HepG2 (cell line): ENCODE data around the gene TBC1D10A. TPM values are rescaled to one million over a fixed set of nuclear protein-coding genes. Genes with fewer than 3 reads are reported as not detected.

Experiments
- BRF2 ChIP-seq: sonication (generic); formaldehyde crosslinking; IDR thresholded peaks from 2 replicates; pipeline ENCODE4 v1.8.1; 2022; ENCODE audit warnings: mild to moderate bottlenecking, missing genetic modification reagents
- ERF ChIP-seq: IDR thresholded peaks from 2 replicates; pipeline ENCODE4 v1.6.1; 2018; ENCODE audit warnings: missing biosample characterization, missing genetic modification reagents
- FOXM1 ChIP-seq: sonication (generic); formaldehyde crosslinking; IDR thresholded peaks from 2 replicates; pipeline ENCODE4 v1.5.0; 2020; ENCODE audit warnings: missing genetic modification reagents
- HDAC2 ChIP-seq: sonication (generic); formaldehyde crosslinking; IDR thresholded peaks from 2 replicates; pipeline ENCODE4 v1.4.0; 2020; ENCODE audit warnings: missing genetic modification reagents
- HMGXB3 ChIP-seq: sonication (generic); formaldehyde crosslinking; IDR thresholded peaks from 2 replicates; pipeline ENCODE4 v1.4.0; 2020; ENCODE audit warnings: missing genetic modification reagents, borderline replicate concordance
- KLF12 ChIP-seq: sonication (generic); formaldehyde crosslinking; IDR thresholded peaks from 2 replicates; pipeline ENCODE4 v1.4.0; 2020; ENCODE audit warnings: missing genetic modification reagents, borderline replicate concordance
- PHF8 ChIP-seq: sonication (generic); formaldehyde crosslinking; IDR thresholded peaks from 2 replicates; pipeline ENCODE4 v1.5.0; 2020; ENCODE audit warnings: missing genetic modification reagents
- RCOR2 ChIP-seq: IDR thresholded peaks from 2 replicates; pipeline ENCODE4 v1.6.1; 2016; ENCODE audit warnings: missing biosample characterization, missing genetic modification reagents
- SALL1 ChIP-seq: sonication (generic); formaldehyde crosslinking; IDR thresholded peaks from 2 replicates; pipeline ENCODE4 v1.8.0; 2022; ENCODE audit warnings: mild to moderate bottlenecking, missing genetic modification reagents
- SCMH1 ChIP-seq: sonication (generic); formaldehyde crosslinking; IDR thresholded peaks from 2 replicates; pipeline ENCODE4 v1.9.0; 2021; ENCODE audit warnings: missing genetic modification reagents, mild to moderate bottlenecking, borderline replicate concordance
- SOX6 ChIP-seq, 2 experiments: fragments of 450-650 bp in 1 of 2; sonication (generic) in 1 of 2; formaldehyde crosslinking in 1 of 2; IDR thresholded peaks; 2 replicates each; pipeline versions ENCODE4 v1.4.0 to v1.6.1; 2017 to 2020; ENCODE audit warnings: antibody characterized with exemption in 1 of 2, mild to moderate bottlenecking in 1 of 2, missing genetic modification reagents in 1 of 2
- SP5 ChIP-seq: IDR thresholded peaks from 2 replicates; pipeline ENCODE4 v1.6.1; 2016; ENCODE audit warnings: low read depth, borderline replicate concordance
- SPEN ChIP-seq: sonication (generic); formaldehyde crosslinking; IDR thresholded peaks from 2 replicates; pipeline ENCODE4 v1.5.1; 2020; ENCODE audit warnings: low read depth, mild to moderate bottlenecking, missing genetic modification reagents
- STAG1 ChIP-seq: sonication (generic); formaldehyde crosslinking; IDR thresholded peaks from 2 replicates; pipeline ENCODE4 v1.4.0; 2020; ENCODE audit warnings: missing genetic modification reagents
- TAF1 ChIP-seq: sonication (generic); formaldehyde crosslinking; IDR thresholded peaks from 2 replicates; pipeline ENCODE4 v1.4.0; 2020; ENCODE audit warnings: missing genetic modification reagents
- TEAD3 ChIP-seq: optimal IDR thresholded peaks from 2 replicates; pipeline ENCODE3; 2016; ENCODE audit warnings: borderline replicate concordance
- U2AF1 ChIP-seq: fragments of 200-400 bp; formaldehyde crosslinking; optimal IDR thresholded peaks from 2 replicates; pipeline ENCODE3; 2017; ENCODE audit warnings: mild to moderate bottlenecking, low read depth, low read length
- XRCC5 ChIP-seq: fragments of 200-400 bp; formaldehyde crosslinking; optimal IDR thresholded peaks from 2 replicates; pipeline ENCODE3; 2017; ENCODE audit warnings: mild to moderate bottlenecking, low read length
- ZFX ChIP-seq: sonication (generic); formaldehyde crosslinking; IDR thresholded peaks from 2 replicates; pipeline ENCODE4 v1.4.0; 2020; ENCODE audit warnings: mild to moderate bottlenecking, low read depth, missing genetic modification reagents, moderate library complexity
- ZMYM3 ChIP-seq: sonication (generic); formaldehyde crosslinking; IDR thresholded peaks from 2 replicates; pipeline ENCODE4 v1.5.1; 2020; ENCODE audit warnings: mild to moderate bottlenecking, missing genetic modification reagents
- polyA plus RNA-seq, 8 experiments: library from polyadenylated mRNA; depleted of rRNA in 3 of 8; stranded (reverse) in 7 of 8; unstranded in 1 of 8; fragments of >200 nt; fragmentation: Illumina TruSeq in 4 of 8; extraction: Trizol in 4 of 8; gene quantifications; 2 replicates each; pipeline versions ENCODE4 v1.2.1 to v1.2.3, GENCODE V29; 2011 to 2016; ENCODE audit warnings: low read depth in 4 of 8, missing spikeins in 1 of 8, mixed read lengths in 1 of 8; ENCODE audit not compliant: insufficient read depth in 1 of 8
- total RNA-seq, 5 experiments: library from RNA; depleted of rRNA; stranded (reverse); fragments of >200 nt; fragmentation: Illumina TruSeq; extraction: Trizol; gene quantifications; 2 replicates each; pipeline ENCODE4 v1.2.3, GENCODE V29; 2016; ENCODE audit warnings: low read depth in 1 of 5
- TF ChIP-seq, protein P1 (sequence below): IDR thresholded peaks from 2 replicates; pipeline ENCODE4 v1.6.1; 2012; ENCODE audit warnings: inconsistent platforms
- TF ChIP-seq, protein P2 (sequence below): fragments of 450-650 bp; IDR thresholded peaks from 2 replicates; pipeline ENCODE4 v1.6.1; 2017

Gene TBC1D10A
- total and polyA plus RNA-seq, 2 of the 13 experiments (the other 11 are each of a cell fraction or from before 2014, with no cell fraction given), result 4.2 to 4.9 TPM

- peak; percentile 95 for TF ChIP-seq ZMYM3 (CRISPR knock-in tag)
- peak; percentile 56; the same call in 1 of the 2 replicates for TF ChIP-seq SPEN (CRISPR knock-in tag)
- TF ChIP-seq PHF8 (CRISPR knock-in tag), result no peak; the same call in 1 of the 2 replicates
- TF ChIP-seq SP5 (CRISPR knock-in tag), result 0 out of 2 replicates have a peak, but pooled peaks have one; percentile 15
- TF ChIP-seq U2AF1, result no peak
- 0 out of 2 replicates have a peak, but pooled peaks have one; percentile 31 for TF ChIP-seq TAF1
- TF ChIP-seq HMGXB3 (CRISPR knock-in tag), result 0 out of 2 replicates have a peak, but pooled peaks have one; percentile 18
- TF ChIP-seq FOXM1 (CRISPR knock-in tag), result no peak
- TF ChIP-seq SOX6 (IDR thresholded peaks at IDR 0.05), result no peak
- TF ChIP-seq SOX6 (CRISPR knock-in tag; IDR thresholded peaks at IDR 0.05), result 0 out of 2 replicates have a peak, but pooled peaks have one; percentile 16
- TF ChIP-seq HDAC2 (CRISPR knock-in tag), result peak; percentile 16; the same call in 1 of the 2 replicates
- no peak for TF ChIP-seq SCMH1 (CRISPR knock-in tag)
- TF ChIP-seq, protein P1, sequence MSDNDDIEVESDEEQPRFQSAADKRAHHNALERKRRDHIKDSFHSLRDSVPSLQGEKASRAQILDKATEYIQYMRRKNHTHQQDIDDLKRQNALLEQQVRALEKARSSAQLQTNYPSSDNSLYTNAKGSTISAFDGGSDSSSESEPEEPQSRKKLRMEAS, result peak; percentile 18
- no peak for TF ChIP-seq BRF2 (CRISPR knock-in tag)
- peak; percentile 79 for TF ChIP-seq ZFX
- TF ChIP-seq KLF12, result peak; percentile 44; the same call in 1 of the 2 replicates
- peak; percentile 50; the same call in 1 of the 2 replicates for TF ChIP-seq ERF (CRISPR knock-in tag)
- peak; percentile 85 for TF ChIP-seq TEAD3 (CRISPR knock-in tag)
- peak; percentile 77 for TF ChIP-seq STAG1 (CRISPR knock-in tag)
- peak; percentile 65 for TF ChIP-seq XRCC5
- TF ChIP-seq SALL1 (CRISPR knock-in tag), result peak; percentile 28; the same call in 1 of the 2 replicates
- TF ChIP-seq, protein P2, sequence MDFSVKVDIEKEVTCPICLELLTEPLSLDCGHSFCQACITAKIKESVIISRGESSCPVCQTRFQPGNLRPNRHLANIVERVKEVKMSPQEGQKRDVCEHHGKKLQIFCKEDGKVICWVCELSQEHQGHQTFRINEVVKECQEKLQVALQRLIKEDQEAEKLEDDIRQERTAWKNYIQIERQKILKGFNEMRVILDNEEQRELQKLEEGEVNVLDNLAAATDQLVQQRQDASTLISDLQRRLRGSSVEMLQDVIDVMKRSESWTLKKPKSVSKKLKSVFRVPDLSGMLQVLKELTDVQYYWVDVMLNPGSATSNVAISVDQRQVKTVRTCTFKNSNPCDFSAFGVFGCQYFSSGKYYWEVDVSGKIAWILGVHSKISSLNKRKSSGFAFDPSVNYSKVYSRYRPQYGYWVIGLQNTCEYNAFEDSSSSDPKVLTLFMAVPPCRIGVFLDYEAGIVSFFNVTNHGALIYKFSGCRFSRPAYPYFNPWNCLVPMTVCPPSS, result no peak
- TF ChIP-seq RCOR2 (CRISPR knock-in tag), result peak; percentile 74
Measured at GRCh38 chr22:30287648-30288418, 38.9 kb downstream of the TBC1D10A start (continued).
